SJCRH30 (cell line): ENCODE results near the gene FOCAD. TPM values are rescaled to one million over a fixed set of nuclear protein-coding genes. Genes with fewer than 3 reads are reported as not detected.

Source experiments
- DNase-seq, 2 experiments: peaks; one replicate each; pipeline ENCODE4 v3.0.0-alpha.2; 2015 to 2020
- H3K27ac ChIP-seq: fragments of 250-450 bp; sonication (Bioruptor Pico); 2 replicates; pipeline ENCODE4 v1.5.1; 2020; ENCODE audit warnings: mild to moderate bottlenecking, moderate library complexity
- H3K27me3 ChIP-seq: fragments of 250-450 bp; sonication (Bioruptor Pico); 2 replicates; pipeline ENCODE4 v1.5.1; 2020; ENCODE audit warnings: mild to moderate bottlenecking, moderate library complexity
- H3K36me3 ChIP-seq: fragments of 250-450 bp; sonication (Bioruptor Pico); 2 replicates; pipeline ENCODE4 v1.5.1; 2020; ENCODE audit warnings: mild to moderate bottlenecking, moderate library complexity
- H3K4me1 ChIP-seq: fragments of 250-450 bp; sonication (Bioruptor Pico); 2 replicates; pipeline ENCODE4 v1.5.1; 2020; ENCODE audit warnings: mild to moderate bottlenecking, moderate library complexity
- H3K4me3 ChIP-seq: fragments of 250-450 bp; sonication (Bioruptor Pico); 2 replicates; pipeline ENCODE4 v1.5.1; 2020; ENCODE audit warnings: mild to moderate bottlenecking, moderate library complexity
- H3K9me3 ChIP-seq: fragments of 250-450 bp; sonication (Bioruptor Pico); replicated peaks from 2 replicates; pipeline ENCODE4 v1.5.1; 2020; ENCODE audit warnings: mild to moderate bottlenecking, moderate library complexity
- total RNA-seq: library from RNA; depleted of rRNA; stranded (reverse); fragments of >200 nt; shearing (Covaris generic); gene quantifications from 2 replicates; pipeline ENCODE4 v1.2.3, GENCODE V29; 2014

Gene FOCAD
- total RNA-seq, 1 experiment from 2014 or later: 24.1 TPM

DNA sequence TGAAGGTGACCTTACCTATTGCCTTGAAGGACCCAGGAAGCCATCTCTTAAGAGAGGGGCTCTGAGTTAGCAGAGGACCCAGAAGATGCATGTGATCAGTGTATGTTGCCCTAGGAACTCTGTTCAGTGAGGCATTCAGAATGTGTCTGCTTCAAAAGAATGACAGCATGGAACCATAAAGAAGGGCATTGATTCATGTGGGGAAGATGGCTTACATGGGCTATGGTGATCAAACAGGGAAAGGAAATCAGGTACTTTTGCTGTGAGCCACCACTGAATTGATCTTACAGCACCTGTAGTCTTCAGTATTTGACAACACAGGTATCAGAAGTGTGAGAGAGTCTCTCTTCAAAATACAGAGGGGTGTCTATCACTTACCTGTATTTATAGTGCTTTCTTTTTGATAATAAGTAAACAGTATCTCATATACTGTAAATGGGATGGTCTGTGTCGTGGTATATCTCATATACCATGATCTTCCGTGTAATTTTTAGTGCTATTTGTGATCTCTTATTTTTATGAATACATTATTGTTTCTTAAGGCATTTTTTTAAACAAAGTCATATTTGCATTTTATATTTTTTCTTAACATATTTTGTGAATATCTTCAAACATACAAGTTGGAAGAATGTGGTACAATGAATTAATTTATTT is 57.0 kb downstream of the FOCAD start:
- no peak for DNase-seq
- Histone ChIP-seq H3K27me3 (no peaks in the 10 kb centered on the region), H3K36me3 (0 out of 2 replicates have a peak, but pooled peaks cover 2% of the 10 kb centered on the region), H3K27ac (no peak overlapping the region), H3K4me1 (no peaks in the 10 kb centered on the region), H3K9me3 (no peaks in the 10 kb centered on the region), H3K4me3 (no peak overlapping the region)

DNA sequence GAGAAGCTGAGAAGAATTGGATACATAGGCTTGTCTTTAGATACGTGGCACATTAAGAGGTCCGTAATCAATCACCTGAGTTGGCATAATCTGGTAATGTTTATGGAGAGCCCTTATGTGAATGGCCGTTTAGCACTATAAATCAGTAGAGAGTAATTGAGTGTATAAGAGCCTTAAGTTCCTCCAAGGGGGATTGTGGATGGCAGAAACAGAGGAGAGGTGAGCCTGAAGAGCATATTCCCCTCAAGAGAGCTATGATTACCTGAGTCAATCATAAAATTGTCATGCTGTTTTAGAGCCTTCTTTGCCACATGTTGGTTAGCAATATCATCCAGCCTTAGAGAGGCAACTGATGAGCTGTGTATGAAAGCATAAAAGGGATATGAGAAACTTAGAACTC is 58.8 kb downstream of the FOCAD start:
- Histone ChIP-seq H3K27me3 (no peaks in the 10 kb centered on the region), H3K4me3 (no peak overlapping the region), H3K4me1 (no peaks in the 10 kb centered on the region), H3K36me3 (no peaks in the 10 kb centered on the region), H3K9me3 (no peaks in the 10 kb centered on the region), H3K27ac (no peak overlapping the region)
- DNase-seq: no peak

DNA sequence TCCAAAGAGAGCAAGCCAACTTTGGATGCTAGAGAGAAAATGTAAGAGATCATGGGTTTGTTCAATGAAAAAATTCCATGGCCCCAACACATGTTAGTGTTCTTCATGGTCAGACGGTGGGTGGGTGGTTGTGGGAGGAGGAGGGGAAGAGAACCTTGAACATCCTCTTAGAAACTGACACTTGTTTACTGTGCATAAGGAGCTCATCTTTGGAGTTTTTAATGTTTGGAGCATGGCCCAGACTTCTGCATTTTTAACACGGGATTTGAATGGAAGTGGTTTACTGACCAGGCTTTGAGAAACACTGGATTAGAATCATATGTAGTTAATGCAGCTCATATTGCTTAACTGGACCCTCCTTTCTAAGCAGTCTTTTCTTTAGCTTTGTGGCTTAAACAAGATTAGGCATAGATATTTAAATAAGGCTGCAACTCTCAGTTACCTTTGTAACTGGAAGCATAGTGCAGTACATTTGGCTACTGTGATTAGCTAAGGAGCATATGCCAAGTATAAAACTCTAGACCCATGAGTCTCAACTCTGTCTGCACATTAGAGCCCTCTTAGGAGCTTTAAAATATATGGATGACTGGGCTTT is 60.1 kb downstream of the FOCAD start:
- H3K4me1 ChIP-seq: no peaks in the 10 kb centered on the region
- no peak overlapping the region for H3K4me3 ChIP-seq
- H3K27me3 ChIP-seq: no peaks in the 10 kb centered on the region
- no peaks in the 10 kb centered on the region for H3K36me3 ChIP-seq
- no peak for DNase-seq
- no peak overlapping the region for H3K27ac ChIP-seq
- no peaks in the 10 kb centered on the region for H3K9me3 ChIP-seq

DNA sequence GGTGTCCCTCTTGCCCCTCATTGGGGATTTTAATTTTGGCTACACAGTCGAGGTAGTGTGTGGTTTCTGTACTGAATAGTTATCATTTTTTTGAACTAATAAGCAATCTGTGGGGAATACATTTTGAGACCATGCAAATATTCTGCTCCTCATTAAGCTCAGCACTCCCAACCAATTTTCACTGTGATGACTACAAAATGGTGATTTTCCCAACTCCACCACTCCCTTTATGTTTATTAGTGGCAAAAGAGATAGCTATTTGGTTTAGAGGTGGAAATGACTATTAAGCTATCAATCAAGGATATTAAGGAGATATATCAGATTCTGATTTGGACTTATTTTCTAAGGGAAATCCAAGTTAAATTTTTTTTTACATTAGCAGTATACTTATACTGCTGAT is 62.9 kb downstream of the FOCAD start:
- H3K4me3 ChIP-seq: no peak overlapping the region
- H3K4me1 ChIP-seq: no peaks in the 10 kb centered on the region
- no peaks in the 10 kb centered on the region for H3K9me3 ChIP-seq
- H3K27ac ChIP-seq: no peak overlapping the region
- H3K27me3 ChIP-seq: no peaks in the 10 kb centered on the region
- H3K36me3 ChIP-seq: no peaks in the 10 kb centered on the region
- DNase-seq: no peak

- Histone ChIP-seq H3K9me3 (no peaks in the 10 kb centered on the region), H3K27ac (no peak overlapping the region), H3K4me3 (no peak overlapping the region), H3K36me3 (no peaks in the 10 kb centered on the region), H3K27me3 (no peaks in the 10 kb centered on the region), H3K4me1 (no peaks in the 10 kb centered on the region)
- DNase-seq: no peak
These were observed 65.6 kb downstream of the FOCAD start for GRCh38 chr9:20749496-20750198.

DNA sequence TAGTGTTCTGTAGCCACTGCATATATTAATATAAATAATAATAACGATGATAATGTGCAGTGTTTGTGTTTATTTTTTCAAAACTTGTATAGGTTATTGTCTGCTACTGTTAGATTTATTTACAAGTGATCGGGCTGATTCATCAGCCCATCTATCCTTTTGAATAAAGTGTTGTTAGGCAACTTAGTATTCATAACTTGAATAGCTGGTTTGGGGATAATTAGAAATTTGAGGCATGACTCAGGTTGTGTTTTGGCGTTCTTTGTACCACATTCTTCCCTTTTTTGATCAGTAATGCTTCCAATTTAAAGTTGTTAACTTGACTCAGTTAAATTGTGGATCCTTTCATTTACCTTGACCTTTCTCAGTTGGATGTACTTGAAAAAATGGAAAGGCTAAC is 69.7 kb downstream of the FOCAD start:
- H3K27ac ChIP-seq: no peak overlapping the region
- no peaks in the 10 kb centered on the region for H3K4me1 ChIP-seq
- H3K27me3 ChIP-seq: no peaks in the 10 kb centered on the region
- H3K36me3 ChIP-seq: no peaks in the 10 kb centered on the region
- no peak for DNase-seq
- H3K4me3 ChIP-seq: no peak overlapping the region
- H3K9me3 ChIP-seq: no peaks in the 10 kb centered on the region

GRCh38 chr9:20754556-20754955 is 70.5 kb downstream of the FOCAD start:
- Histone ChIP-seq H3K27me3 (no peaks in the 10 kb centered on the region), H3K4me3 (no peak overlapping the region), H3K27ac (no peak overlapping the region), H3K4me1 (no peaks in the 10 kb centered on the region), H3K36me3 (no peaks in the 10 kb centered on the region), H3K9me3 (no peaks in the 10 kb centered on the region)
- DNase-seq: no peak

DNA sequence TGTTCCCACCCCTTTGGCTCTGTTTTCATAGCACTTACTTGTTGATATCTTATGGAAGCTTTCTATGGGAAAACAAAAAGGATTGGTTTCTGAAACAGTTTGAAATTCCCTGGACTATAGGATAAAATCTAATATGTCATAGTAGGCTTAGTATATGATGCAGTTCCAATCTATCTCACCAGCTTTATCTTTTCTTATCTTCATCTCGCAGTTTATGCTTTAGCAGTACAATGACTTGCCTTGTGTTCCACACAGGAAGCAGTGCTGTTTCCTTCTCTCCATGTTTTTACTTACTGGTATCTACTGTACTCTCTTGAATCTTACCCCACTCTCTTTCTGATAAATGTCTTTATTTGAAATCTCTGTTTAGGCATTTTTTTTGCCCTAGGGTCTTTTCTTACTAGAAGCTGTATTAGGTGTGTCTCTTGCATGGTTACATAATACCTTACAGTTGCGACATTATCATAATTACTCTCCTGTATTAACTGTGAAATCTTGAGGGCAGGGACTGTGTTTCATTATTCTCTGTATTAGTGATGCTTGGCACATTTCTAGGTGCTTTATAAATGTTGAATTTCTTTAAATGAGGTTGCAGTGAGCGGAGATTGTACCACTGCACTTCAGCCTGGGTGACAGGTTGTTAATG is 76.3 kb downstream of the FOCAD start:
- H3K4me3 ChIP-seq: no peak overlapping the region
- H3K9me3 ChIP-seq: no peaks in the 10 kb centered on the region
- no peaks in the 10 kb centered on the region for H3K4me1 ChIP-seq
- no peak for DNase-seq
- no peaks in the 10 kb centered on the region for H3K36me3 ChIP-seq
- no peak overlapping the region for H3K27ac ChIP-seq
- no peaks in the 10 kb centered on the region for H3K27me3 ChIP-seq

DNA sequence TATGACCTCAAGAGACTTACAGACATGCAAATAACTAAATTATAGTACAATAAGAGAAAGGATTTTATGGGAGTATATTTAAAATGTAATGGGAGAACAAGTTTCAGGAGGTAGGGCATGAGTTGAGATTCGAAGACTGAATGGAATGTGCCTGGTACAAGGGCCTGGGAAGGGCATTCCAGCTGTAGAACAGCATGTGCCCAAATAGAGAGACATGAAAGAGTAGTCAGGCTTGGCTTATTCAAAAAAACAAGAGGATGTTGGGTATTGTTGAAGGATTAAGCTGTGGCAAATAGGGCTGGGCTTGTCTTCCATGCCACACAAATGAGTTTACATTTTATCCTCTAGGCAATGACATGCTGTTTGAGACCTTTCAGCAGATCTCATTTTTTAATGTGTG is 86.9 kb downstream of the FOCAD start:
- Histone ChIP-seq H3K36me3 (no peaks in the 10 kb centered on the region; the same call in 1 of the 2 replicates), H3K27ac (no peak overlapping the region), H3K27me3 (no peaks in the 10 kb centered on the region), H3K4me3 (no peak overlapping the region), H3K9me3 (no peaks in the 10 kb centered on the region), H3K4me1 (no peaks in the 10 kb centered on the region)
- no peak for DNase-seq

DNA sequence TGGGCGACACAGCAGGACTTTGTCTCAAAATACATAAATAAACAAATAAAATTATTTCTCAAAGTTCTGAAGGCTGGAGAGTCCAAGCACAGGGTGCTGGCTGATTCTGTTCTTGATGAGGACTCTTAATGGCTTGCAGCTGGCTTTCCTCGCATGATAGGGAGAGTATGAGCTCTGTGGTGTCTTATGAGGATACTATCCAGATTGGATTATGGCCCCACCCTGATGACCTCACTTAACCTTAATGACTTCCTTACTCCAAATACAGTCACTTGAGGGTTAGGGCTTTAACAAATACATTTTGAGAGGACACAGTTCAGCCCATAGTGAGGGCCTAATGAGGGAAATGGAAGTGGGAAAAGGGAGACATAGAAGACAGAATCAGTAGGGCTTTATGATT is 87.7 kb downstream of the FOCAD start:
- no peaks in the 10 kb centered on the region; the same call in 1 of the 2 replicates for H3K36me3 ChIP-seq
- no peaks in the 10 kb centered on the region for H3K27me3 ChIP-seq
- H3K27ac ChIP-seq: no peak overlapping the region
- H3K9me3 ChIP-seq: no peaks in the 10 kb centered on the region
- no peaks in the 10 kb centered on the region for H3K4me1 ChIP-seq
- H3K4me3 ChIP-seq: no peak overlapping the region
- no peak for DNase-seq

GRCh38 chr9:20775683-20776082 is 91.6 kb downstream of the FOCAD start:
- no peaks in the 10 kb centered on the region for H3K4me1 ChIP-seq
- H3K27me3 ChIP-seq: no peaks in the 10 kb centered on the region
- no peak overlapping the region for H3K4me3 ChIP-seq
- no peaks in the 10 kb centered on the region; the same call in 1 of the 2 replicates for H3K36me3 ChIP-seq
- no peak overlapping the region for H3K27ac ChIP-seq
- H3K9me3 ChIP-seq: no peaks in the 10 kb centered on the region
- no peak for DNase-seq

DNA sequence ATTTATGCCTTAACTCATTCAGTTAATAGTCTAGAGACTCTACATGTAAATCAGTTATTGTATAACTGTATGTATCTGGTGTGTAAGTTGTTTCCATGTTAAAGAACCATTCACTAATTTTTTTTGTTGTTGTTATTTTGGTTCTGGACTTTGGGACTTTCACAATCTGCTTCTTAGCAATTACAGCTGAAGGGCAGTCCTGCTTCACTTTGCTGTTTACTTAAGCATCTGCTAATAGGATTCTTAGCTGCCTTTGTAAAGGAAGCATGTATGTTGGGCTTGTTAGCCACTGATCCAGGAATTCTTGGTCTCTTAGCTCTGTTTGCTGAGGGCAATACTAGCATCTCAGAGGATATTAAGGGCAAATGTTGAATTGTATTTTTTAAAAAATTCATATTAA is 97.0 kb downstream of the FOCAD start:
- H3K27me3 ChIP-seq: no peaks in the 10 kb centered on the region
- H3K27ac ChIP-seq: no peak overlapping the region
- H3K4me3 ChIP-seq: no peak overlapping the region

GRCh38 chr9:20782289-20782688 is 98.2 kb downstream of the FOCAD start:
- H3K27ac ChIP-seq: no peak overlapping the region
- H3K9me3 ChIP-seq: no peaks in the 10 kb centered on the region
- H3K27me3 ChIP-seq: no peaks in the 10 kb centered on the region
- no peaks in the 10 kb centered on the region for H3K4me1 ChIP-seq
- peaks cover 2% of the 10 kb centered on the region; the same call in 1 of the 2 replicates for H3K36me3 ChIP-seq
- H3K4me3 ChIP-seq: no peak overlapping the region
- no peak for DNase-seq

More for the DNA sequence above, 97.0 kb downstream of the FOCAD start:
- Histone ChIP-seq H3K4me1 (no peaks in the 10 kb centered on the region), H3K36me3 (peaks cover 2% of the 10 kb centered on the region; the same call in 1 of the 2 replicates), H3K9me3 (no peaks in the 10 kb centered on the region)
- no peak for DNase-seq

DNA sequence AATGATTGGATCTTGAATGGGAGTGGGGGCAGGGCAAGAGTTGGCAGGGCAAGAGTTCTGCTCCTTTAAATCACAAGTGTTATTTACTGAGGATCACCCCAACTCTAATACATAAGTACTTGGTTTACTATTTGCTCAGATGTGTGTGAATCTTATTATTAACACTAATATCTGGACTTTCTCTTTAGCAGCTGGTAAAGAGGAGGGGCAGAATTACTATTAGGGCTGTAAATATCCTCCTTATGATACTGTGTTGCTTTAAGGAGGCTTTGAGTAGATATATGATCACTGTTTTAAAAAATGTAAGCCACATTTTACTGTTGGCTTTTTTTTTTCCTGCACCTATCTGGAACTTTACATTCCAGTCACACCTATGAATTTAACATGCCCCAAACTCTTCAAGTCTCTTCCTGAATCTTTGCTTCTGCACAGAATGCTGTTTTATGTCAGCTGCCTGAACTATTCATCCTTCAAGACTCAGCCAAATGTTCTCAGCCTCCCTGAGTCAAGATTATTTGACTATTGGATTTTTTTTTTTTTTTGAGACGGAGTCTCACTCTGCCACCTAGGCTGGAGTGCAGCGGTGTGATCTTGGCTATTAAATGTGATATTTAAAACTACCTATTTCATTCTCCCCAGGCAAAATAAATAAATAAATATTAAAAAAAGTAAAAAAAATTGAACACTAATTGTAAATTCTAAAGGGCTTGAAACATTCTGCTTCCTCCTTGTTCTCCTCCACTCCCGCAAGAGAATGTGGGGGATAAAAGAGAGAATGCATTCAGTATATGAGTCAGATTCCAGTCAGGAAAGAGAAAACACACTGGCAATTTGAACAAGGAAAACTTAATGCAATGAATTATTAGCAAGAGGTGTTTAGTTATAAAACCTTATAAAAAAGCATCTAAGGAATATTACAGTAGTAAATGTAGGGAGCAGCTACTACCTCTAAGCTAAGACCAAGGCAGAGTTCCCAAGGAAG is 99.3 kb downstream of the FOCAD start:
- H3K27ac ChIP-seq: no peak overlapping the region

More for the DNA sequence above, 99.3 kb downstream of the FOCAD start:
- Histone ChIP-seq H3K9me3 (no peaks in the 10 kb centered on the region), H3K27me3 (no peaks in the 10 kb centered on the region), H3K4me1 (no peaks in the 10 kb centered on the region), H3K36me3 (peaks cover 2% of the 10 kb centered on the region; the same call in 1 of the 2 replicates), H3K4me3 (no peak overlapping the region)
- no peak for DNase-seq
